ENCODE results near the gene ARHGAP26. TPM values are rescaled to one million over a fixed set of nuclear protein-coding genes. Genes with fewer than 3 reads are reported as not detected.

ARHGAP26 gene
- total and polyA plus RNA-seq, 4 donors = 5.4 to 52.3 (median 30.4) TPM

- Histone ChIP-seq H3K4me1 (ENCODE audit: control insufficient read depth in 5 of 5, insufficient read depth in 5 of 5, low read length in 5 of 5) (peaks cover 0 to 7% (median 2%) of the 10 kb centered on the region in 5 donors), H3K9me3 (ENCODE audit: control insufficient read depth in 4 of 4, insufficient read depth in 3 of 4, low read length in 3 of 4) (no peaks in the 10 kb centered on the region), H3K4me3 (no peak overlapping the region), H3K9ac (ENCODE audit: insufficient read depth in 1 of 2, low read length in 2 of 2) (no peak overlapping the region), H3K27ac (ENCODE audit: low read depth in 1 of 2, low read length in 1 of 2) (no peak overlapping the region), H3K27me3 (ENCODE audit: control insufficient read depth in 3 of 3, insufficient read depth in 3 of 3, low read length in 2 of 3) (no peaks in the 10 kb centered on the region), H3K36me3 (ENCODE audit: control insufficient read depth in 4 of 4, insufficient read depth in 4 of 4, low read length in 4 of 4) (no peaks in the 10 kb centered on the region)
- WGBS, 2 donors = 69 to 82% methylated on average over 7 of the region's 7 CpGs
- no peak for TF ChIP-seq CTCF (IDR thresholded peaks at IDR 0.05; ENCODE audit: control extremely low read depth, extremely low read depth)
- DNase-seq = no peak
- ATAC-seq (ENCODE audit: insufficient read depth, low FRiP score) = no peak
These were observed 33.9 kb upstream of the ARHGAP26 start for GRCh38 chr5:142736247-142736632.

GRCh38 chr5:142737179-142737578 is 33.0 kb upstream of the ARHGAP26 start:
- no peaks in the 10 kb centered on the region for H3K36me3 ChIP-seq (ENCODE audit: control insufficient read depth in 4 of 4, insufficient read depth in 4 of 4, low read length in 4 of 4)
- H3K9me3 ChIP-seq (ENCODE audit: control insufficient read depth in 4 of 4, insufficient read depth in 3 of 4, low read length in 3 of 4) = no peaks in the 10 kb centered on the region
- peaks cover 0 to 7% (median 2%) of the 10 kb centered on the region in 5 donors for H3K4me1 ChIP-seq (ENCODE audit: control insufficient read depth in 5 of 5, insufficient read depth in 5 of 5, low read length in 5 of 5)
- DNase-seq (no peak), ATAC-seq (ENCODE audit: insufficient read depth, low FRiP score) (no peak)
- H3K9ac ChIP-seq (ENCODE audit: insufficient read depth in 1 of 2, low read length in 2 of 2) = no peak overlapping the region
- TF ChIP-seq CTCF (IDR thresholded peaks at IDR 0.05; ENCODE audit: control extremely low read depth, extremely low read depth) = no peak
- WGBS, 2 donors = 40 to 59% methylated on average over 5 of the region's 5 CpGs
- no peaks in the 10 kb centered on the region for H3K27me3 ChIP-seq (ENCODE audit: control insufficient read depth in 3 of 3, insufficient read depth in 3 of 3, low read length in 2 of 3)
- no peak overlapping the region for H3K4me3 ChIP-seq
- H3K27ac ChIP-seq (ENCODE audit: low read depth in 1 of 2, low read length in 1 of 2) = no peak overlapping the region

GRCh38 chr5:142740474-142741242 is 29.5 kb upstream of the ARHGAP26 start:
- H3K9ac ChIP-seq (ENCODE audit: insufficient read depth in 1 of 2, low read length in 2 of 2) = no peak overlapping the region
- H3K4me1 ChIP-seq (ENCODE audit: control insufficient read depth in 5 of 5, insufficient read depth in 5 of 5, low read length in 5 of 5) = peaks cover 0 to 12% (median 2%) of the 10 kb centered on the region in 5 donors
- no peaks in the 10 kb centered on the region for H3K27me3 ChIP-seq (ENCODE audit: control insufficient read depth in 3 of 3, insufficient read depth in 3 of 3, low read length in 2 of 3)
- DNase-seq = peak; percentile 32 to 83 (median 72)
- H3K4me3 ChIP-seq = no peak overlapping the region
- no peak for ATAC-seq (ENCODE audit: insufficient read depth, low FRiP score)
- no peak for TF ChIP-seq CTCF (IDR thresholded peaks at IDR 0.05; ENCODE audit: control extremely low read depth, extremely low read depth)
- H3K9me3 ChIP-seq (ENCODE audit: control insufficient read depth in 4 of 4, insufficient read depth in 3 of 4, low read length in 3 of 4) = no peaks in the 10 kb centered on the region
- H3K36me3 ChIP-seq (ENCODE audit: control insufficient read depth in 4 of 4, insufficient read depth in 4 of 4, low read length in 4 of 4) = no peaks in the 10 kb centered on the region
- H3K27ac ChIP-seq (ENCODE audit: low read depth in 1 of 2, low read length in 1 of 2) = no peak overlapping the region
- WGBS, 2 donors = 80 to 88% methylated on average over 6 of the region's 6 CpGs

Data from lung (tissue), 12 donors.